PC-9 (cell line): Measurements from ENCODE around the gene COL24A1. TPM values are rescaled to one million over a fixed set of nuclear protein-coding genes. Genes with fewer than 3 reads are reported as not detected.

ENCODE experiments used
- BruUV-seq: library from RNA; stranded (reverse); fragments of 400-500 nt; replicated peaks from 2 replicates; lab custom pipeline; 2021; lab: Mats Ljungman, UMichigan
- CTCF ChIA-PET: fragments of 300-600 bp; sonication (Branson Sonifier 250); formaldehyde crosslinking; loops from one replicate; lab custom pipeline; 2022; ENCODE audit warnings: antibody characterized with exemption; lab: Charles Lee
- POLR2A ChIA-PET: fragments of 300-600 bp; sonication (Branson Sonifier 250); formaldehyde crosslinking; loops from one replicate; lab custom pipeline; 2022; ENCODE audit warnings: antibody characterized with exemption; ENCODE audit not compliant: unreplicated experiment; lab: Charles Lee
- DNase-seq, 2 experiments: peaks; one replicate each; pipeline versions ENCODE4 v3.0.0 to v3.0.0-alpha.2; 2015 to 2022; ENCODE audit warnings: mixed read lengths in 1 of 2
- H2AFZ ChIP-seq: fragments of 200-600 bp; sonication (generic); 2 replicates; pipeline ENCODE4 v1.8.1; 2017; ENCODE audit warnings: antibody characterized with exemption
- H3F3A ChIP-seq: fragments of 200-600 bp; sonication (generic); 2 replicates; pipeline ENCODE4 v1.8.1; 2017; ENCODE audit warnings: antibody characterized with exemption, mild to moderate bottlenecking, low read depth; ENCODE audit not compliant: insufficient read depth
- H3K27ac ChIP-seq: fragments of 200-600 bp; sonication (generic); 2 replicates; pipeline ENCODE4 v1.6.1; 2016; ENCODE audit warnings: mixed run types
- H3K27me3 ChIP-seq: fragments of 200-600 bp; sonication (generic); 2 replicates; pipeline ENCODE4 v1.6.1; 2016; ENCODE audit warnings: low read depth, mixed run types; ENCODE audit not compliant: insufficient read depth
- H3K36me3 ChIP-seq: fragments of 200-600 bp; sonication (generic); 2 replicates; pipeline ENCODE4 v1.6.1; 2016; ENCODE audit warnings: low read depth, mixed run types
- H3K4me1 ChIP-seq: fragments of 200-600 bp; sonication (generic); replicated peaks from 2 replicates; pipeline ENCODE4 v1.6.1; 2016; ENCODE audit warnings: mixed run types; ENCODE audit not compliant: insufficient read depth
- H3K4me2 ChIP-seq: fragments of 200-600 bp; sonication (generic); 2 replicates; pipeline ENCODE4 v1.6.1; 2017; ENCODE audit warnings: mixed run types
- H3K4me3 ChIP-seq: fragments of 200-600 bp; sonication (generic); 2 replicates; pipeline ENCODE4 v1.6.1; 2016; ENCODE audit warnings: mixed run types
- H3K79me2 ChIP-seq: fragments of 200-600 bp; sonication (generic); 2 replicates; pipeline ENCODE4 v1.6.1; 2017; ENCODE audit warnings: low read depth, mixed run types
- H3K9me2 ChIP-seq: fragments of 200-600 bp; sonication (generic); 2 replicates; pipeline ENCODE4 v1.8.1; 2017; ENCODE audit warnings: mild to moderate bottlenecking; ENCODE audit not compliant: insufficient read depth
- H3K9me3 ChIP-seq: fragments of 200-600 bp; sonication (generic); 2 replicates; pipeline ENCODE4 v1.8.1; 2016; ENCODE audit warnings: low read depth; ENCODE audit not compliant: insufficient read depth
- H4K20me1 ChIP-seq: fragments of 200-600 bp; sonication (generic); 2 replicates; pipeline ENCODE4 v1.8.1; 2017; ENCODE audit not compliant: insufficient read depth
- CTCF ChIP-seq: fragments of 200-600 bp; sonication (generic); conservative IDR thresholded peaks from 2 replicates; pipeline ENCODE4 v1.6.1; 2017; ENCODE audit warnings: mixed run types, antibody characterized with exemption, mild to moderate bottlenecking, moderate library complexity
- EZH2 ChIP-seq: fragments of 200-600 bp; sonication (generic); IDR thresholded peaks from 2 replicates; pipeline ENCODE4 v1.8.0; 2017; ENCODE audit warnings: antibody characterized with exemption, low read depth
- intact Hi-C: fragments of 100-400 bp; cut with micrococcal nuclease; formaldehyde crosslinking; loops from one replicate; pipeline ENCODE4 v1.10.0; 2022; ENCODE audit not compliant: unreplicated experiment
- total RNA-seq: library from RNA; stranded (reverse); gene quantifications from 2 replicates; pipeline ENCODE4 v1.2.3, GENCODE V29; 2021

The COL24A1 gene
- total RNA-seq, 1 experiment from 2014 or later, result 0.15 TPM

- H3K4me1 ChIP-seq, result peaks cover 36% of the 10 kb centered on the region
- peak overlapping the region; percentile 76; the same call in 1 of the 2 replicates for H3K27ac ChIP-seq
- DNase-seq, result peak in 1 of 2 experiments; percentile 63
- H3F3A ChIP-seq, result peaks cover 12% of the 10 kb centered on the region
- H3K4me3 ChIP-seq, result no peak overlapping the region
- POLR2A ChIA-PET, result no interaction called here
- H3K9me2 ChIP-seq, result no peaks in the 10 kb centered on the region
- H3K36me3 ChIP-seq, result no peaks in the 10 kb centered on the region
- no TSS peak for BruUV-seq
- no peak overlapping the region for H3K4me2 ChIP-seq
- no peak overlapping the region for H2AFZ ChIP-seq
- CTCF ChIA-PET, result no interaction called here
- H3K27me3 ChIP-seq, result no peaks in the 10 kb centered on the region
- TF ChIP-seq CTCF (no peak), EZH2 (no peak)
- peaks cover 3% of the 10 kb centered on the region; the same call in 1 of the 2 replicates for H3K9me3 ChIP-seq
- intact Hi-C loops, result no loop called here
- H3K79me2 ChIP-seq, result no peaks in the 10 kb centered on the region
- H4K20me1 ChIP-seq, result no peaks in the 10 kb centered on the region
Measured at GRCh38 chr1:85824066-85824840, 332.3 kb downstream of the COL24A1 start.

GRCh38 chr1:85822696-85823095, 333.9 kb downstream of the COL24A1 start:
- TF ChIP-seq EZH2 (no peak), CTCF (no peak)
- Histone ChIP-seq H3K9me3 (peaks cover 3% of the 10 kb centered on the region; the same call in 1 of the 2 replicates), H4K20me1 (no peaks in the 10 kb centered on the region), H3K27ac (peak overlapping the region; percentile 76), H3K36me3 (no peaks in the 10 kb centered on the region), H3K27me3 (no peaks in the 10 kb centered on the region), H3K4me1 (peaks cover 51% of the 10 kb centered on the region), H3K9me2 (no peaks in the 10 kb centered on the region), H3F3A (peaks cover 12% of the 10 kb centered on the region), H3K4me2 (peak overlapping the region; percentile 29), H3K79me2 (no peaks in the 10 kb centered on the region), H2AFZ (peak overlapping the region; percentile 39; the same call in 1 of the 2 replicates), H3K4me3 (no peak overlapping the region)
- POLR2A ChIA-PET, result no interaction called here
- BruUV-seq, result no TSS peak
- peak; percentile 38 to 87 for DNase-seq
- intact Hi-C loops, result no loop called here
- CTCF ChIA-PET, result no interaction called here

GRCh38 chr1:85818371-85818770, 338.2 kb downstream of the COL24A1 start:
- Histone ChIP-seq H3K9me2 (no peaks in the 10 kb centered on the region; the same call in 1 of the 2 replicates), H3K4me1 (peaks cover 44% of the 10 kb centered on the region), H4K20me1 (no peaks in the 10 kb centered on the region), H3K9me3 (no peaks in the 10 kb centered on the region), H3K27ac (peak overlapping the region; percentile 79), H3F3A (peaks cover 12% of the 10 kb centered on the region), H3K27me3 (no peaks in the 10 kb centered on the region), H3K4me2 (peak overlapping the region; percentile 58), H3K79me2 (no peaks in the 10 kb centered on the region), H2AFZ (peak overlapping the region; percentile 24; the same call in 1 of the 2 replicates), H3K36me3 (no peaks in the 10 kb centered on the region), H3K4me3 (no peak overlapping the region)
- CTCF ChIA-PET, result interaction anchor here (0.6 kb wide), 1 partner anchor 300 kb away, joined by 3 read pairs; no protein-coding TSS in a partner anchor
- no TSS peak for BruUV-seq
- TF ChIP-seq CTCF, result no peak
- TF ChIP-seq EZH2, result no peak
- POLR2A ChIA-PET, result no interaction called here
- intact Hi-C loops, result no loop called here
- DNase-seq, result peak in 1 of 2 experiments; percentile 82
